Measurements from ENCODE around the gene HNF1A.
A peak's percentile ranks its signal among the peaks of the same experiment; 100 is the strongest.

Gene HNF1A

DNA sequence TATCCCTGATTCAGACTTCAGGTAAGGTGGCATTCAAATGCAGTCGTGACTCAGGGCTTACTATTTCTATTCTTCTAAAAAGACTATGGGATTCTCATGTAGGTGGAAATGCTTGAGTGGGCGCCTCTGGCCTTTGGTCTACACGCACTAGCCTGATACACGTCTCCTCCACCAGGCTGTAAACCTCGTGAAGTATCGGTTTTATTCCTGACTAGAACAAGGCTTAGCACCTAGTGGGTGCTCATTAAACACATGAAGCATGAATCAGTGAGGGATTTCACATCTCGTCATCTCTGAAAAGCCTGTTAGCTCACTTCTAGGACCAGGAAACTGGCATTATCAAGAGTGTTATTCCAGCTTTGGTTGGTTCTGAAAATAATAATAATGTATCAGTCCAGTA is 17.7 kb upstream of the HNF1A start:
- no peak for DNase-seq

DNA sequence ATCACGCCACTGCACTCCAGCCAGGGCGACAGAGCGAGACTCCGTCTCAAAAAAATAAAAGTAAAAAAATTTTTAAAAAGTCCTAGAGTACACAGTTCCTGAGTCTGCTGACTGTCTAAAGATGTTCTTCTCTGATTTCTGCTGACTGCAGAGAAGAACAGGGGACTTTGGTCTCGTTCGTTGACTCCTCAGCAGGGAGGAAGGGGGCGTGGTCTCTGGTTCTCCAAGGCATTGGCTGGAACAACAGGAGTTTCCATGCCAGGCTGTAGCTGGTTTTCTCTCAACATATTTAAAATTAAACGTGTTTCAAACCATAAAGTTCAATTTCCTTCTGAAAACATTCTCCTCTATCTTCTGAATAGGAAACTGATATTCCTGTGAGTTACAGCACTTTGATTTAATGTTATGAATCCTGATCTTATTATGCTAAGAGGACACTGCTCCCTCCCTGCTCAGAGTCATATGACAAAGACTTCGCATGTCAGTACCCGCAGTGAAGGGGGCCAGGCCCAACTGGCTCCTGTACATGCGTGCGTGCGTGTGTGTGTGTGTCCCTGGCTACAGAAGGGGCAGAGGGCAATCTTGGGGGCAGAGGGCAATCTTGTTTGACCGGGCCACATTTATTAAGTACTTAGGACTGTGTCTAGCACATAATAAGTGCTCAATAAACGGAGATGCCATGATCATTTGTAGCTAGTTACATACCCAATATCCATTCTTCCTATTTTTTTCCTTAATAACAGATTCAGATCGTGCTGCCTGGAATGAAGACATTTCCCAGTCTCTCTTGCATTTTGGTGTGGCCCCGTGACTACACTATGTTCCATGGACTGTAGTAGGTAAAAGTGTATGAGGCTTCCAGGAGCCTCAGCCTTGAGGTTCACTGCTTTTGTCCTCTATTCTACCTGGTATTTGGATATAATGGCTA is 16.5 kb upstream of the HNF1A start:
- no peak for DNase-seq

DNA sequence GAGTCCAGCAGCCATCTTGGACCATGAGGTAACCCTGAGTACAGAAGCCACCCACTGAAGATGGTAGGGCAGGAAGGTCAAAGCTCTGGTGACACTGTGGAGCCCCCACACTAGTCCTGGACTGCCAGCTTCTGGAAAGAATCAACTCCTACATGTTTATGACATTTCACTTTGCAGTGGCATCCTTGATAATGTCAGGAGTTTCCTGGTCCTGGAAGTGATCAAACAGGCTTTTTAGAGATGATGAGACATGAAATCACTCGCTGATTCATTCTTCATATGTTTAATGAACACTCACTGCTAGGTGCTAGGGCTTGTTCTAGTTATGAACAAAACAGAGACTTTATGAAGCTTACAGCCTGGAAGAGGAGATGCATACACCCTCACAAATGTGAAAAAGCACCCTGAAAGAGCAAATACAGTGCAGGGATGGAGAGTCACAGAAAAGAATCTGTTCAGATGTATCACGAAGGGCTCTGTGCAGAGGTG is 15.8 kb upstream of the HNF1A start:
- no peak for DNase-seq

DNA sequence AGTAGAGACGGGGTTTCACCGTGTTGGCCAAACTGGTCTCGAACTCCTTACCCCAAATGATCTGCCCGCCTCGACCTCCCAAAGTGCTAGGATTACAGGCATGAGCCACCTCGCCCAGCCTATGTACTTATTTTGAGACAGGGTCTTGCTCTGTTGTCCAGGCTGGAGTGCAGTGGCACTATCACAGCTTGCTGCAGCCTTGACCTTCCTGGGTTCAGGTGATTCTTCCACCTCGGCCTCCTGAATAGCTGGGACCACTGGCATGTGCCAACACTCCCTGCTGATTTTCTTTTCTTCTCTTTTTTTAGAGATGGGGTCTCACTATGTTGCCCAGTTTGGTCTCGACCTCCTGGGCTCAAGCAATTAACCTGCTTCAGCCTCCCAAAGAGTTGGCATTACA is 14.0 kb upstream of the HNF1A start:
- no peak for DNase-seq

DNA sequence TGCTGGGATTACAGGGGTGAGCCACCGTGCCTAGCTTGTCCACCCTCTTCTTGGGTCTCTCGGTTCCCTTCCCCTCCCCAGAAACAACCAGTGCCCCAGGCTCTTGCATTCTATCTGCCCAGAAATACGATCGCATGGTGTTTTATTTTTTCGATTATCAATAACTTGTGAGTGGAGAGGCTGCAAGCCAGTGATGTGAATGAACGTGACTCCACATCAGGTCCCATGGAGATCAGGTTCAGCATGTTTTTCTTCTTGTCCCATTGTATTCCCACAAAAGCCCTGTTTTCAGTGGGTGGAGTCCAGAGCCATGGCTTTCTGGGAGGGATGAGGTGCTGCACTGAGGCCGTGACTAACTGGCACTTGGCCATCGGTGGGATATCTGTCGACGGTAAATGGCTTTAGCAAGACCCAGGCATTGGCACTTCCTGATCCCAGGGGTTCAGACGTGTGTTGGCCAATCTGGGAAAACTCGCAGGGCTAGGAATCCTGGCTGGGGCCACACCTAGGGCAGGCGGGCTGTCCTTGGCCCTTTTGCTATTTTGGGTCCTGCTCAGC is 12.7 kb upstream of the HNF1A start:
- DNase-seq: no peak

DNA sequence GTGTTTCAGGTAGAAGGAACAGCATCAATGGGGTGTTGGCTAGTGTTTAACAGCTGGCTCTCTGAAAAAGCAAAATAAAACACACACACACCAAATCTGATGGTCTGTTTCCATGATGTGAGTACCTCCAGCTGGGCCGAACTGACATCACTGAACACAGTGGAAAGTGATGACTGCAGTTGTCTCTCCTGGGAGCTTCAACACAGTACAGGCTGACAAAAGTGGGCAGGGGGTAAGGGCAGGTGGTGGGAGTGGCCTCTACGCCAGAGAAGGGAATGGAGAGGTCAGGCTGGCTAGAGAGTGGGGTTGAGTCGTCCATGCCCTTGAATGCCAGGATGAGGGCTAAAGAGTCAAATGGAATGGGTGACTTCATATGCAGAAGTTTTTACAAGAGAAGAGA is 8.0 kb upstream of the HNF1A start:
- no peak for DNase-seq

DNA sequence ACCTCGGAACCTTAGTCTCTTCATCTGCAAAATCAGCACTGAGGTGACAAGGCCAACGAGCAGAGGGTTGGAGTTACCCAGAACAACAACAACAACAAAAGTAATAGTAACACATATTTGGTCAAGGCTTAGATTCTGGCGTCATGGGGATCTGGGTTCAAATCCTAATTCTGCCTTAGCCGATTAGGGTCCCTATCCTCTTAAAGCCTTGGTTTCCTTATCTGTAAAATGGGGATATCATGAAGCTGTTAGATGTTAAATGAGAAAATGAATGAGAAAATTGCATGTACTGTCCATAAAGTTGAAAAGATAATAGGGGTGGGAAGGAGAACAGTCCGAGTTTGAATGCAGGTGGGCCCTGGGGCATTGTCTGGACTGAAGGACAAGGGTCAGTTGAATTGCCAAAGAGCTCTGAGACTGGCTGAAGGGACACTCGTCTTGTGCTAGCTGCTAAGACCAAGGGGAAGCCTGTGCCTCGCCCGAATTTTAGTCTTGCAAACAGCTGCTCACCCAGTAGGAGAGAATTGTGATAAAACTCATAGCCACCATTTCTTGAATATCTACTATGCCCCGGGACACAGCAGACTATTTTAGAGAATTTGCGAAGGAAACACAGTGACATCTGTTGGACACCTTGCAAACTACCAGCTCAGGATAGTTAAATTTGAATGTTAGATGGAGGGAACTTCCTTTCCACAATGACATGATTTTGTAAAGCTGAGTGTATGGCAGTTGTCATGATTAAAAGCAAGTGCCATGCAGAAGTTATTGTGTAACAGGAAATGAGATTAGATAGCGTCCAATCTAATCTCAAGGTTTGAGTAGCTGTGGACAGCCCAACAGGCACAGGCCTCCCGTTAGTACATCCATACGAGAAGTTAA is 6.8 kb upstream of the HNF1A start:
- DNase-seq: peak in 1 of 2 donors; percentile 84

DNA sequence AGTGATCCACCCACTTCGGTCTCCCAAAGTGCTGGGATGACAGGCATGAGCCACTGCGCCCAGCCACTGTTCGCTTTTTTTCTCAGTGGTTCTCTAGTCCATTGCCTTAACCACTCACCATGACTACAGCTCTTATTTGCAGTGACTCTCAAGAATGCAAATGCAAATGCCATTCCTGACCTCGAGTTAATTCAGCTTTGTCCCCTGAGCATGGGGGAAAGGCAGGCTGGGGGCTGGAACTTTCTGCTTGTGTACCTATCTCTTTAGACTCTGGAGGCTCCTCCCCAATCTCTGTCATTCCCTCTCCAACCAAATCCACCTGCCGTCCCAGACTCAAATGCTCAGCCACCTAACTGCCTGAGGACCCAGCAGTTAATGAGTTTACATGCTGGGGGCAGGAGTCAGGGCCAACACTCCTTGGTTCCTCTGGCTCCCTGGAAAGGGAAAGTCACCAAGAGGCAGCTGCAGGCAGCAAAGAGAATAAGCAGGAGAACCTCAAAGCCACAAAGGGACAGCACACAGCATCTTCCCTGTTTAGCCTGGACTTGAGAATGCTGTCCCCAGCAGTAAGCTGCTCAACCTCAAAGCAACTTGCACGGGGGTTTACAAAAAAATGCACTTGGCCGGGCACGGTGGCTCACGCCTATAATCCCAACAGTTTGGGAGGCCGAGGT is 5.3 kb upstream of the HNF1A start:
- DNase-seq: no peak

DNA sequence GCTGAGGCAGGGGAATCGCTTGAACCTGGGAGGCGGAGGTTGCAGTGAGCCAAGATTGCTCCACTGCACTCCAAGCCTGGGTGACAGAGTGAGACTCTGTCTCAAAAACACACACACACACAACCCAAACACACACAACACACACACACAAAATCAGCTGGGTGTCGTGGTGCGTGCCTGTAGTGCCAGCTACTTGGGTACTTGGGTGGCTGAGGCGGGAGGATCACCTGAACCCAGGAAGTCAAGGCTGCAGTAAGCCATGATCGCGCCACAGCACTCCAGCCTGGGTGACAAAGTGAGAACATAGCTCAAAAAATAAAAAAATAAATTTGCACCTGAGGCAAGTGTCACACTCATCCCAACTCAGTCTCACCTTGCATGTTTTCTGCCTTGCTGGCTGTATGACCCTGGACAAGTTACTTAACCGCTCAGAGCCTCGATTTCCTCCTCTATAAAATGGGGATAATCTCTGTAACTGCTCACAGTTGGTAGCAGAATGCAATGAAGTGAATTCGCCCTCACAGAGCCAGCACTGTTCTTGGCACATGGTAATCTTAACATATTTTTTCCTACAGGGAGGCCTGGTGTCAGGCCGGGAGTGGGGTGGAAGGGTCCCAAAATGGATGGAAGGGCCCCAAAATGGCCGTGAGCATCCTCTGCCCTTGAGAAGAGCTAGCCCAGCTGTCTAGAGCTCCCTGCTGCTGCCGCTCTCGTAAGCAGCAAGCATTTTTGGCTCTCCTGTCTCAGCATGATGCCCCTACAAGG is 630 bp upstream of the HNF1A start:
- no peak for DNase-seq

DNA sequence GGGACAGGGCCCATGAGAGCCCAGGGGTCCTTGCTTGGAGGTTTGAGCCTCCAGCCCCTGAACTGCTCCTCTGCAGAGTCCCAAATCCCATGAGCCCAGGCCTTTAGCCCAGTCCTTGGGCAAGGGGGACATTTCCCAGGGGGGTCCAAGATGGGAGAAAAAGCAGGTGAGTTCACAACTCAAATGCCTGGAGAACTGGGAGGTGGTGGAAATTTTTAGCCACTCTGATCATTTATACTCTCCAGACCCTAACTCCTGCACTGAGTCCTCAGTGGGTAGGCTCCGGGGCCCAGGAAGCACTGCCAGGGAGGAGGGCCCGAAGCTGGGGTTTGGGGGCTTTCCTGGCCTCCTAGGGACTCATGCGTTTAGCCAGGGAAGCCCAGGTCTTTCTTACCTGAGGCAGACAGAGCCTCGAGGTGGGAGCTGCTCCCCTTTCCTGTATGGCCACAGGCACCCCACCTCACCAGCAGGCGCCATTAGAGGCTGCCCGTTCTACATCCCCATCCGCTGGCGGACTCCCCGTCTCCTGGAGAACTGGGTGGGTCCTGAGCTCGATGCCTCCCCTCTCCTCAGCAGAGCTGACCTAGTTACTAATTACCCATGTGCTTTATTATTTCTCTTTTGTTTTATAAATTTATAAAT is 998 bp downstream of the HNF1A start:
- DNase-seq: no peak

DNA sequence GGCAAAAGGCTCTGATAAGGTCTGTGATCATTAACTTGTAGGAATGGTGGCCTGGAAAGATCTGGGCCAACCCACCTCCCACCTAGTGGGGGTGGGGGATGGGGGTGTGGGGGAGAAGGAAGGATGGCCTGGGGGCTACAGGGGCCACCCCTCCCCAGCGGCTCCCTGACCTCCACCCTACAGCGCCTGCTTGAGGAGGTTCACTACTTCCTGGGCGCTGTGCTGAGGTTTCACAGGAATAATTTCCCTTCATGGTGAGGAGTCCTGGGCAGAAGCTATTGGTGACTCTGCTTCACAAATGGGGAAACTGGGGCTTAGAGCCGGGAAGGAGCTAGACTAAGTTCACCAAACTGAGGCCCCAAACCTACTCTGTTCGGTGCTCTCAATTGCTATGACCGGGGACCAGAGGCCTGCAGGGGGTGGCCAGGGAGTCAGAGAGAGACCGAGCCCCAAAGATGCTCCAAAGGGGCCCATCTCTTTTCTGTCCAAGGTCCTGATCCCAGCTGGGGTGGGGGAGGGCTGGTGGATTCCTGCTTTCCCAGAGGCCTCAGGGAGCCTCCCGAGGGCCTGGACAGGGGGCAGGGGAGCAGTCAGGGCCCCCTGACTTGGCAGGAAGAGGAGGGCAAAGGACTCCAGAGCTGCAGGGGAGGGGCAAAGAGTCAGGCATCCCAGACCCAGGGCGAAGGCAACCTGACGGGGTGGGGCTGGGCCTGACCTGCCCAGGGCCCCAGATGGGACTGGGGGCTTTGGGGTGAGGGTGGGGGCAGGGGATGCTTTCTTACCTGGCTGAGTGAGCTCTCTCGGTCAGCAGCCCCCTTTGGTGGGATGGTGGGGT is 1.7 kb downstream of the HNF1A start:
- no peak for DNase-seq

DNA sequence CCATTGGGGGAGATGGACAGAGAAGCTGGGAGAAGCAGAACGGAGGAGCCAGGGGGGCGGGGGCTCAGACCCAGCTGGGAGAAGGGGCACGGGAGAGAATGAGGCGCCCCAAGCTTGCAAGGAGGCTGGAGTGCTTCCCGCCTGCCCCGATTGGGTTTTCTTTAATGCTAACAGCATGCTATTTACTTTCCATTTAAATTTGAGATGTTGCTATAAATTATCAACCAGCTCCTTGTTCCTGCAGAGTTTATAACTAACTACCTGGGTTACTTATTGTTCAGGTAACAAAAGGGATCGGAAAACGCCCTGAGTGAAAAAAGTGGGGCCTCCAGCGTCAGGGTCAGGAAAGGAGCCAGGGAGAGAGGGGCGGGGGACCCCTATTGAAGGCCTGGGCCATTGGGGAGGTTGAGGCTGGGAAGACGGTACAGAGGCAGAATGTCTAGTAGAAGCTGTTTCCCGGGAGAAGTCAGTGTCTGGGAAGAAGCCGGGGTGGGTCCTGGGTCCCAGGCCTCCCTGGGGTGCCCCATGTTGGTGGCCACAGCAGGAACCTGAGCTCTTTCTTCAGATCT is 2.5 kb downstream of the HNF1A start:
- DNase-seq: no peak

DNA sequence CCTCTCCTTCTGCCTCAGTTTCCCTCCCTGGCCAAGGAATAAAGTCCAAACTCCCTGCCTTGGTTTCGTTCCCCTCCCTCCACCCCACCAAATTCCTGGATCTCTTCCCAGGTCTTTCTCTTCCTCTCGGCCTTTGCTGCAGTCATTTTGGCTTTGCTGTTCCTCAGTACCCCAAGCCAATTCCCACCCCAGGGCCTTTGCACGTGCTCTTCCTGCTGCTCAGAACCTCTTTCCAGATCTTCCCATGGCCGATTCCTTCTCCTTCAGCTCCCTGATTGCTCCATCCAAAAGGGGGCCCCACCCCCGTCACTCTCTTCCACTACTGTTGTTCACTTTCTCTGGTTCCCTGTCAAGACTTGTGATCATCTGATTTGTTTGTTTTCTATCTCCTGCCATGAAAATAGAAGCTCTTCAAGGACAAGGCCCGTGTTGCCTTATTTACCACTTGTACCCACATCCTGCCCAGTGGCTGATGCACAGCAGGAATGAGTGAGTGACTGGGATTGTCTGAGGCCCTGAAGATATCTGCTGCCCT is 3.1 kb downstream of the HNF1A start:
- no peak for DNase-seq

DNA sequence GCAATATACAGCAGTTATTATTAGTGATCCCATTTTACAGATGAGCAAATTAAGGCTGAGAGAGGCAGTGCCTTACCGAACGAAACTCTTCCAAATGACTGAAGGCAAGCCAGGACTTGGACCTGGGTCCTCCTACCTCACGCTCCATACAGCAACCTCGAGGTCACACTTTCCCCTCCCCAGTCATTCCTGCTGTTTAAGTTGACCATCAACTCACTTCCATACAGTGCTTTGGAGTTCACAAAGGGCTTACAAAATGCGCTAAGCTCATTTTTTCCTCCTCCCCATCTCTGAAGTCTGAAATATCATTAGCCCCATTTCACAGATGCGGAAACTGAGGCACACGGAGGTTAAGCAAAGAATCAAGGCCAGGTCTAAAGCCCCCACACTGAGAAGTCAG is 4.3 kb downstream of the HNF1A start:
- no peak for DNase-seq

DNA sequence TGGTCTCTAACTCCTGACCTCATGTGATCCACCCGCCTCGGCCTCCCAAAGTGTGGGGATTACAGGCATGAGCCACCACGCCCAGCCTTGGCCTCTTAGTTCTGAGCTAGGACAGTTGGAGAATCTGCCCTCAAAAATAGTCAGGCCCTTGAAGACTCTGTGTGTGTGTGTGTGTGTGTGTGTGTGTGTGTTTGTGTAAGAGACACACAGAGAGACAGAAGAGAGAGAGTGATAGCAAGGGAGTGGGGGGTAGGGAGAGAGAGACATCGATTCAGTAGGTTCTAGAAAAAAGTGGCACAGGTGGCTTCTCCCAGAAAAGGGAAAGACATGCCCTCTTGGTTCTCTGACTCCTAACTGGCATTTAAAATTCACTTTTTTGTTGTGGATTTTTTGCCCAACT is 5.4 kb downstream of the HNF1A start:
- no peak for DNase-seq

DNA sequence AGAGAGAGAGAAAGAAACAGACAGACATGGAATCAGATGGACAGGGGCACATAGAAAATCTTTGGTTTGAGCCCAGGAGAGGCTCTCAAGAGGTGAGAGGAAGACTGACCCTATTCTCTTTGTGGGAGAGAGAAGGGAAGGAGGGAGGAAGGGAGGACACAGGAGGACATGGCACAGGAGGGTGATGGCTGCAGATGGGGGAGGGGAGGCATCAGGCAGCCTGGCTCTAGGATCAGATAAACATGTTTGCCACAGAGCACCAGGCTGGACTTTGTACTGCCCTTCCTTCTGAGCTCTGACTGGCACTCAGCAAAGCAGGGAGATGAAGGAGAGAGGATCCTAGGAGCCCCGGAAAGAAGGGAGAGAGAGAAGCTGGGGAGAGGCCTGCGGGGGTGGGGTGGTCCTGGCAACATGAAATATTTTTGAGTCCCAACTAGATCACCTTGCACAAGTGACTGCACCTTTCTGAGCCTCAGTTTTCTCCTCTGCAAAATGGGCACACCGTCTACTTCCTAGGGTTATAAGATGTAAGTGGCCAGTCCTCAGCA is 6.1 kb downstream of the HNF1A start:
- DNase-seq: no peak

DNA sequence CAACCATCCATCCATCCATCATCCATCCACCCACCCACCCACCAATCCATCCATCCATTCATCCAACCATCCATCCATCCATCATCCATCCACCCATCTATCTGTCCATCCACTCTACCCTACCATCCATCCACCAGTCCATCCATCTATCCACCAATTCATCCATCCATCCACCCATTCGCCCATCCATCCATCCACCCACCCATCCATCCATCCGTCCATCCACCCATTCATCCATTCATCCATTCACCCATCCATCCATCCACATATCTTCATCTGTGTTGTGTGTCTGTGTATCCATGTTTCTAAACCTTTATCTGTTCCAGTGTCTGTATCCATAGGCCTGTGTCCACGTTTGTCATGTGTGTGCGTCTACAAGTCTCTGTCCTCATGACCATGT is 9.9 kb downstream of the HNF1A start:
- DNase-seq: no peak

DNA sequence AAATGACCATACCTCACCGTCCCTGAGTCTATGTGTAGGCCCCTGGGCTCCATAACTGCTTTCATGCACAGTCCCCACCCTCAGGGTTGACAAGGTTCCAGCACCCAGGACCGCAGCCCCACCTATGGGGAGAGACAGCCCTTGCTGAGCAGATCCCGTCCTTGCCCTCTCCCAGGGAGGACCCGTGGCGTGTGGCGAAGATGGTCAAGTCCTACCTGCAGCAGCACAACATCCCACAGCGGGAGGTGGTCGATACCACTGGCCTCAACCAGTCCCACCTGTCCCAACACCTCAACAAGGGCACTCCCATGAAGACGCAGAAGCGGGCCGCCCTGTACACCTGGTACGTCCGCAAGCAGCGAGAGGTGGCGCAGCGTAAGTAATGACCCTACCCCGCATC is 10.3 kb downstream of the HNF1A start:
- DNase-seq: no peak

DNA sequence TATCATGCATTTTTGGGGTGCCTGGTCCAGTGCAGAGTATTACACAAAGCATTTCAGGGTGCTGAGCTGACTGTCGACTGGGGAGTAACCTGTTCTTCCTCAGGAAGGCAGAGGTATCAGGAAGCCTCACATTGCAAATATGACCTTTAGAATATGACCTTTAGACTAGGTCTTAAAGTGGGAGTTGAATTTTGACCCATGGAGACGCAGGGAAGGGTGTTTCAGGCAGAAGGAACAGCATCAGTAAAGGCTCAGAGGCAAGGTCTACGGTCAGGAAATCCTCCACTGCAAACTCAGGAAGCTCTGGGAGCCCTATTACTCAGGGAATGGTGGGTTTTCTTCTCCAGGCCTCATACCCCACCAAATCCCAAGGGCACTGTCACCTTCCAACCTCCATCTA is 11.3 kb downstream of the HNF1A start:
- DNase-seq: no peak

Data from bone marrow (tissue), 2 donors.